ENCODE results near the gene PRRC2A.
A peak's percentile ranks its signal among the peaks of the same experiment; 100 is the strongest.

The PRRC2A gene

DNA sequence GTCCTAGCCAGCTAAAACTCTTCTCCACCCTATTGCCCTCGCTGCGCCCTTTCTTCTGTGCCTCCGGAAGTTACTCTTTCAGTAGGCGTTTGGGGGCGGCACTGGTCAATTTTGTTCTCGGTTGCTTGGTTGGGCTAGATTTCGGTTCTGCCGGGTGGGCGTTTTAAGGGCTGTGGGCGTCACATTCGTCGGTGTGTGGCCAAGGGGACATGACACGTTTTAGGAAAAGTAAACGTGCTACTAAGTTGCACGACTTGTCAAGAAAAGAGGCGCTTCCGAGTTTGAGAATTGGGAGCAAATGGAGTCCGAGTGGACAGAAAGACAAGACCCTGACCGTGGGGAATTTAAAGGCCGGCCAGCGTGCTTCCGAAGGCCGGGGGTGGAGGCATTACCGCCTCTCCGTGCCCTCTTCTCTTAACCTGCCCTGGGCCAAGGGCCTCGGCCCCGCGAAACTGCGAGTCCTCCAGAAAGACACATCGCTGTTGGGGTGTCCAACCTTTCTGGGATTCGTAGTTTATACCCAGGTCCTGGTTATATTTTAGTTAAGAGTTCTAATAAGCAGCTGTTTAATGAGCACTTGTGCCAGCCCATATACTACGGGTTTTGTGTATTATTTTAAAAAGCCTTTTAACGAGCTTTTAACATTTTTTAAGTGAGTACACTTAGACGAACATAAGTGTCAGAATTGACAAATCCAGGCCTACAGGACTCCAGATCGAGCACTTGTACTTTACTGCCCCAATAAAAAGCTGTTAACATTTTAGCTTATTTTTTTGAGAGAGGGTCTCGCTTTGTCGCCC is 32.6 kb downstream of the PRRC2A start (continued):
- TF ChIP-seq ZNF391 (tag by site-specific recombination; IDR thresholded peaks at IDR 0.05; ENCODE audit: borderline replicate concordance, low read depth) (no peak), KLF8 (tag by site-specific recombination; IDR thresholded peaks at IDR 0.05) (peak; percentile 78; the same call in 1 of the 2 replicates), ZNF76 (tag by site-specific recombination; IDR thresholded peaks at IDR 0.05; ENCODE audit: borderline replicate concordance, low read depth) (0 out of 2 replicates have a peak, but pooled peaks have one; percentile 33), ZNF214 (tag by site-specific recombination; IDR thresholded peaks at IDR 0.05; ENCODE audit: borderline replicate concordance) (no peak), ZNF600 (tag by site-specific recombination; IDR thresholded peaks at IDR 0.05) (peak; percentile 58), ZNF785 (tag by site-specific recombination; IDR thresholded peaks at IDR 0.05) (no peak), ZNF514 (tag by site-specific recombination; IDR thresholded peaks at IDR 0.05) (no peak), ZSCAN16 (tag by site-specific recombination; IDR thresholded peaks at IDR 0.05) (no peak), ZNF776 (tag by site-specific recombination; IDR thresholded peaks at IDR 0.05; ENCODE audit: borderline replicate concordance) (no peak), ZNF623 (tag by site-specific recombination; IDR thresholded peaks at IDR 0.05) (no peak)
- TF ChIP-seq, protein P1, sequence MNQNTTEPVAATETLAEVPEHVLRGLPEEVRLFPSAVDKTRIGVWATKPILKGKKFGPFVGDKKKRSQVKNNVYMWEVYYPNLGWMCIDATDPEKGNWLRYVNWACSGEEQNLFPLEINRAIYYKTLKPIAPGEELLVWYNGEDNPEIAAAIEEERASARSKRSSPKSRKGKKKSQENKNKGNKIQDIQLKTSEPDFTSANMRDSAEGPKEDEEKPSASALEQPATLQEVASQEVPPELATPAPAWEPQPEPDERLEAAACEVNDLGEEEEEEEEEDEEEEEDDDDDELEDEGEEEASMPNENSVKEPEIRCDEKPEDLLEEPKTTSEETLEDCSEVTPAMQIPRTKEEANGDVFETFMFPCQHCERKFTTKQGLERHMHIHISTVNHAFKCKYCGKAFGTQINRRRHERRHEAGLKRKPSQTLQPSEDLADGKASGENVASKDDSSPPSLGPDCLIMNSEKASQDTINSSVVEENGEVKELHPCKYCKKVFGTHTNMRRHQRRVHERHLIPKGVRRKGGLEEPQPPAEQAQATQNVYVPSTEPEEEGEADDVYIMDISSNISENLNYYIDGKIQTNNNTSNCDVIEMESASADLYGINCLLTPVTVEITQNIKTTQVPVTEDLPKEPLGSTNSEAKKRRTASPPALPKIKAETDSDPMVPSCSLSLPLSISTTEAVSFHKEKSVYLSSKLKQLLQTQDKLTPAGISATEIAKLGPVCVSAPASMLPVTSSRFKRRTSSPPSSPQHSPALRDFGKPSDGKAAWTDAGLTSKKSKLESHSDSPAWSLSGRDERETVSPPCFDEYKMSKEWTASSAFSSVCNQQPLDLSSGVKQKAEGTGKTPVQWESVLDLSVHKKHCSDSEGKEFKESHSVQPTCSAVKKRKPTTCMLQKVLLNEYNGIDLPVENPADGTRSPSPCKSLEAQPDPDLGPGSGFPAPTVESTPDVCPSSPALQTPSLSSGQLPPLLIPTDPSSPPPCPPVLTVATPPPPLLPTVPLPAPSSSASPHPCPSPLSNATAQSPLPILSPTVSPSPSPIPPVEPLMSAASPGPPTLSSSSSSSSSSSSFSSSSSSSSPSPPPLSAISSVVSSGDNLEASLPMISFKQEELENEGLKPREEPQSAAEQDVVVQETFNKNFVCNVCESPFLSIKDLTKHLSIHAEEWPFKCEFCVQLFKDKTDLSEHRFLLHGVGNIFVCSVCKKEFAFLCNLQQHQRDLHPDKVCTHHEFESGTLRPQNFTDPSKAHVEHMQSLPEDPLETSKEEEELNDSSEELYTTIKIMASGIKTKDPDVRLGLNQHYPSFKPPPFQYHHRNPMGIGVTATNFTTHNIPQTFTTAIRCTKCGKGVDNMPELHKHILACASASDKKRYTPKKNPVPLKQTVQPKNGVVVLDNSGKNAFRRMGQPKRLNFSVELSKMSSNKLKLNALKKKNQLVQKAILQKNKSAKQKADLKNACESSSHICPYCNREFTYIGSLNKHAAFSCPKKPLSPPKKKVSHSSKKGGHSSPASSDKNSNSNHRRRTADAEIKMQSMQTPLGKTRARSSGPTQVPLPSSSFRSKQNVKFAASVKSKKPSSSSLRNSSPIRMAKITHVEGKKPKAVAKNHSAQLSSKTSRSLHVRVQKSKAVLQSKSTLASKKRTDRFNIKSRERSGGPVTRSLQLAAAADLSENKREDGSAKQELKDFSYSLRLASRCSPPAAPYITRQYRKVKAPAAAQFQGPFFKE (tag by site-specific recombination; IDR thresholded peaks at IDR 0.05; ENCODE audit: borderline replicate concordance), result no peak
- TF ChIP-seq, protein P2, sequence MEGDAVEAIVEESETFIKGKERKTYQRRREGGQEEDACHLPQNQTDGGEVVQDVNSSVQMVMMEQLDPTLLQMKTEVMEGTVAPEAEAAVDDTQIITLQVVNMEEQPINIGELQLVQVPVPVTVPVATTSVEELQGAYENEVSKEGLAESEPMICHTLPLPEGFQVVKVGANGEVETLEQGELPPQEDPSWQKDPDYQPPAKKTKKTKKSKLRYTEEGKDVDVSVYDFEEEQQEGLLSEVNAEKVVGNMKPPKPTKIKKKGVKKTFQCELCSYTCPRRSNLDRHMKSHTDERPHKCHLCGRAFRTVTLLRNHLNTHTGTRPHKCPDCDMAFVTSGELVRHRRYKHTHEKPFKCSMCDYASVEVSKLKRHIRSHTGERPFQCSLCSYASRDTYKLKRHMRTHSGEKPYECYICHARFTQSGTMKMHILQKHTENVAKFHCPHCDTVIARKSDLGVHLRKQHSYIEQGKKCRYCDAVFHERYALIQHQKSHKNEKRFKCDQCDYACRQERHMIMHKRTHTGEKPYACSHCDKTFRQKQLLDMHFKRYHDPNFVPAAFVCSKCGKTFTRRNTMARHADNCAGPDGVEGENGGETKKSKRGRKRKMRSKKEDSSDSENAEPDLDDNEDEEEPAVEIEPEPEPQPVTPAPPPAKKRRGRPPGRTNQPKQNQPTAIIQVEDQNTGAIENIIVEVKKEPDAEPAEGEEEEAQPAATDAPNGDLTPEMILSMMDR (tag by site-specific recombination; IDR thresholded peaks at IDR 0.05), result peak; percentile 35; the same call in 1 of the 2 replicates
- TF ChIP-seq, protein P3, sequence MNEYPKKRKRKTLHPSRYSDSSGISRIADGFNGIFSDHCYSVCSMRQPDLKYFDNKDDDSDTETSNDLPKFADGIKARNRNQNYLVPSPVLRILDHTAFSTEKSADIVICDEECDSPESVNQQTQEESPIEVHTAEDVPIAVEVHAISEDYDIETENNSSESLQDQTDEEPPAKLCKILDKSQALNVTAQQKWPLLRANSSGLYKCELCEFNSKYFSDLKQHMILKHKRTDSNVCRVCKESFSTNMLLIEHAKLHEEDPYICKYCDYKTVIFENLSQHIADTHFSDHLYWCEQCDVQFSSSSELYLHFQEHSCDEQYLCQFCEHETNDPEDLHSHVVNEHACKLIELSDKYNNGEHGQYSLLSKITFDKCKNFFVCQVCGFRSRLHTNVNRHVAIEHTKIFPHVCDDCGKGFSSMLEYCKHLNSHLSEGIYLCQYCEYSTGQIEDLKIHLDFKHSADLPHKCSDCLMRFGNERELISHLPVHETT (tag by site-specific recombination; IDR thresholded peaks at IDR 0.05), result no peak
- TF ChIP-seq, protein P4, sequence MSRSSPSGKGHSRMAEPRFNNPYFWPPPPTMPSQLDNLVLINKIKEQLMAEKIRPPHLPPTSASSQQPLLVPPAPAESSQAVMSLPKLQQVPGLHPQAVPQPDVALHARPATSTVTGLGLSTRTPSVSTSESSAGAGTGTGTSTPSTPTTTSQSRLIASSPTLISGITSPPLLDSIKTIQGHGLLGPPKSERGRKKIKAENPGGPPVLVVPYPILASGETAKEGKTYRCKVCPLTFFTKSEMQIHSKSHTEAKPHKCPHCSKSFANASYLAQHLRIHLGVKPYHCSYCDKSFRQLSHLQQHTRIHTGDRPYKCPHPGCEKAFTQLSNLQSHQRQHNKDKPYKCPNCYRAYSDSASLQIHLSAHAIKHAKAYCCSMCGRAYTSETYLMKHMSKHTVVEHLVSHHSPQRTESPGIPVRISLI (tag by site-specific recombination; IDR thresholded peaks at IDR 0.05), result no peak
- TF ChIP-seq, protein P5, sequence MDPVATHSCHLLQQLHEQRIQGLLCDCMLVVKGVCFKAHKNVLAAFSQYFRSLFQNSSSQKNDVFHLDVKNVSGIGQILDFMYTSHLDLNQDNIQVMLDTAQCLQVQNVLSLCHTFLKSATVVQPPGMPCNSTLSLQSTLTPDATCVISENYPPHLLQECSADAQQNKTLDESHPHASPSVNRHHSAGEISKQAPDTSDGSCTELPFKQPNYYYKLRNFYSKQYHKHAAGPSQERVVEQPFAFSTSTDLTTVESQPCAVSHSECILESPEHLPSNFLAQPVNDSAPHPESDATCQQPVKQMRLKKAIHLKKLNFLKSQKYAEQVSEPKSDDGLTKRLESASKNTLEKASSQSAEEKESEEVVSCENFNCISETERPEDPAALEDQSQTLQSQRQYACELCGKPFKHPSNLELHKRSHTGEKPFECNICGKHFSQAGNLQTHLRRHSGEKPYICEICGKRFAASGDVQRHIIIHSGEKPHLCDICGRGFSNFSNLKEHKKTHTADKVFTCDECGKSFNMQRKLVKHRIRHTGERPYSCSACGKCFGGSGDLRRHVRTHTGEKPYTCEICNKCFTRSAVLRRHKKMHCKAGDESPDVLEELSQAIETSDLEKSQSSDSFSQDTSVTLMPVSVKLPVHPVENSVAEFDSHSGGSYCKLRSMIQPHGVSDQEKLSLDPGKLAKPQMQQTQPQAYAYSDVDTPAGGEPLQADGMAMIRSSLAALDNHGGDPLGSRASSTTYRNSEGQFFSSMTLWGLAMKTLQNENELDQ (tag by site-specific recombination; IDR thresholded peaks at IDR 0.05; ENCODE audit: low read depth), result no peak
- TF ChIP-seq, protein P6, sequence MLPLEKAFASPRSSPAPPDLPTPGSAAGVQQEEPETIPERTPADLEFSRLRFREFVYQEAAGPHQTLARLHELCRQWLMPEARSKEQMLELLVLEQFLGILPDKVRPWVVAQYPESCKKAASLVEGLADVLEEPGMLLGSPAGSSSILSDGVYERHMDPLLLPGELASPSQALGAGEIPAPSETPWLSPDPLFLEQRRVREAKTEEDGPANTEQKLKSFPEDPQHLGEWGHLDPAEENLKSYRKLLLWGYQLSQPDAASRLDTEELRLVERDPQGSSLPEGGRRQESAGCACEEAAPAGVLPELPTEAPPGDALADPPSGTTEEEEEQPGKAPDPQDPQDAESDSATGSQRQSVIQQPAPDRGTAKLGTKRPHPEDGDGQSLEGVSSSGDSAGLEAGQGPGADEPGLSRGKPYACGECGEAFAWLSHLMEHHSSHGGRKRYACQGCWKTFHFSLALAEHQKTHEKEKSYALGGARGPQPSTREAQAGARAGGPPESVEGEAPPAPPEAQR (tag by site-specific recombination; IDR thresholded peaks at IDR 0.05), result no peak
- TF ChIP-seq, protein P7, sequence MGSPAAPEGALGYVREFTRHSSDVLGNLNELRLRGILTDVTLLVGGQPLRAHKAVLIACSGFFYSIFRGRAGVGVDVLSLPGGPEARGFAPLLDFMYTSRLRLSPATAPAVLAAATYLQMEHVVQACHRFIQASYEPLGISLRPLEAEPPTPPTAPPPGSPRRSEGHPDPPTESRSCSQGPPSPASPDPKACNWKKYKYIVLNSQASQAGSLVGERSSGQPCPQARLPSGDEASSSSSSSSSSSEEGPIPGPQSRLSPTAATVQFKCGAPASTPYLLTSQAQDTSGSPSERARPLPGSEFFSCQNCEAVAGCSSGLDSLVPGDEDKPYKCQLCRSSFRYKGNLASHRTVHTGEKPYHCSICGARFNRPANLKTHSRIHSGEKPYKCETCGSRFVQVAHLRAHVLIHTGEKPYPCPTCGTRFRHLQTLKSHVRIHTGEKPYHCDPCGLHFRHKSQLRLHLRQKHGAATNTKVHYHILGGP (tag by site-specific recombination; IDR thresholded peaks at IDR 0.05), result no peak
- TF ChIP-seq, protein P8, sequence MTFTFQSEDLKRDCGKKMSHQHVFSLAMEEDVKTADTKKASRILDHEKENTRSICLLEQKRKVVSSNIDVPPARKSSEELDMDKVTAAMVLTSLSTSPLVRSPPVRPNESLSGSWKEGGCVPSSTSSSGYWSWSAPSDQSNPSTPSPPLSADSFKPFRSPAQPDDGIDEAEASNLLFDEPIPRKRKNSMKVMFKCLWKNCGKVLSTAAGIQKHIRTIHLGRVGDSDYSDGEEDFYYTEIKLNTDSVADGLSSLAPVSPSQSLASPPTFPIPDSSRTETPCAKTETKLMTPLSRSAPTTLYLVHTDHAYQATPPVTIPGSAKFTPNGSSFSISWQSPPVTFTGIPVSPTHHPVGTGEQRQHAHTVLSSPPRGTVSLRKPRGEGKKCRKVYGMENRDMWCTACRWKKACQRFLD (tag by site-specific recombination; IDR thresholded peaks at IDR 0.05), result no peak
- TF ChIP-seq, protein P9, sequence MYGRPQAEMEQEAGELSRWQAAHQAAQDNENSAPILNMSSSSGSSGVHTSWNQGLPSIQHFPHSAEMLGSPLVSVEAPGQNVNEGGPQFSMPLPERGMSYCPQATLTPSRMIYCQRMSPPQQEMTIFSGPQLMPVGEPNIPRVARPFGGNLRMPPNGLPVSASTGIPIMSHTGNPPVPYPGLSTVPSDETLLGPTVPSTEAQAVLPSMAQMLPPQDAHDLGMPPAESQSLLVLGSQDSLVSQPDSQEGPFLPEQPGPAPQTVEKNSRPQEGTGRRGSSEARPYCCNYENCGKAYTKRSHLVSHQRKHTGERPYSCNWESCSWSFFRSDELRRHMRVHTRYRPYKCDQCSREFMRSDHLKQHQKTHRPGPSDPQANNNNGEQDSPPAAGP (tag by site-specific recombination; IDR thresholded peaks at IDR 0.05), result no peak
